Gastroesophageal sphincter (tissue), 4 donors: ENCODE measurements around the gene ZC3HAV1. TPM values are rescaled to one million over a fixed set of nuclear protein-coding genes. Genes with fewer than 3 reads are reported as not detected.
"Not testable (repeated sequence)": the region's sequence is repeated elsewhere in the genome, so short reads cannot be mapped to it uniquely, and the experiment has no call there.

ENCODE experiments used
- ATAC-seq: fragments of 150-250 bp; one replicate; pipeline ENCODE4 v1.9.1; 2016; ENCODE audit warnings: mild to moderate bottlenecking, moderate library complexity
- H3K27ac ChIP-seq, 4 donors: fragments of 200-600 bp; sonication (generic) in 3 of 4; 1 replicate in 3 of 4; 2 replicates in 1 of 4; pipeline ENCODE4 v1.5.1; 2016 to 2019
- H3K27me3 ChIP-seq: fragments of 200-600 bp; sonication (generic); one replicate; pipeline ENCODE4 v1.5.1; 2019
- H3K36me3 ChIP-seq, 2 donors: fragments of 200-600 bp; sonication (generic); one replicate each; pipeline ENCODE4 v1.5.1; 2019; ENCODE audit warnings: control low read depth in 1 of 2
- H3K4me1 ChIP-seq, 3 donors: fragments of 200-600 bp; sonication (generic); 1 replicate in 2 of 3; 2 replicates in 1 of 3; pipeline ENCODE4 v1.5.1; 2016 to 2019; ENCODE audit warnings: control low read depth in 2 of 3
- H3K4me3 ChIP-seq, 2 donors: fragments of 200-600 bp; sonication (generic); one replicate each; pipeline ENCODE4 v1.5.1; 2019; ENCODE audit warnings: mild to moderate bottlenecking in 1 of 2, moderate library complexity in 1 of 2
- H3K9me3 ChIP-seq, 3 donors: fragments of 200-600 bp; sonication (generic); one replicate each; pipeline ENCODE4 v1.5.1; 2017 to 2019; ENCODE audit warnings: control low read depth in 2 of 3
- EP300 ChIP-seq: sonication (generic); formaldehyde crosslinking; IDR thresholded peaks from one replicate; pipeline ENCODE4 v1.6.1; 2017; ENCODE audit warnings: antibody characterized with exemption, mild to moderate bottlenecking
- POLR2A ChIP-seq, 2 donors: fragments of 450-650 bp; IDR thresholded peaks; one replicate each; pipeline ENCODE4 v1.6.1; 2017; ENCODE audit warnings: antibody characterized with exemption in 2 of 2, mild to moderate bottlenecking in 2 of 2, moderate library complexity in 1 of 2
- POLR2AphosphoS5 ChIP-seq: sonication (generic); formaldehyde crosslinking; IDR thresholded peaks from one replicate; pipeline ENCODE4 v1.6.1; 2017; ENCODE audit warnings: antibody characterized with exemption
- WGBS, 2 donors: methylation state at CpG; one replicate each; pipeline ENCODE4 v1.1.5; 2018; ENCODE audit warnings: low coverage in 1 of 2; 5-methylcytosine and 5-hydroxymethylcytosine counted together
- total RNA-seq, 4 donors: library from RNA; depleted of rRNA; stranded (reverse); fragments of >200 nt; gene quantifications; one replicate each; pipeline ENCODE4 v1.1.0, GENCODE V29; 2016
- TF ChIP-seq, protein P1 (sequence below), 4 experiments: fragments of 200-600 bp in 2 of 4; fragments of 450-650 bp in 2 of 4; sonication (generic) in 1 of 4; IDR thresholded peaks; one replicate each; pipeline ENCODE4 v1.5.1; 2017 to 2019; ENCODE audit warnings: antibody characterized with exemption in 4 of 4, mild to moderate bottlenecking in 2 of 4, moderate library complexity in 2 of 4

Gene ZC3HAV1
- total RNA-seq, 4 donors from 2014 or later: 21.8 to 30.4 (median 27.2) TPM

DNA sequence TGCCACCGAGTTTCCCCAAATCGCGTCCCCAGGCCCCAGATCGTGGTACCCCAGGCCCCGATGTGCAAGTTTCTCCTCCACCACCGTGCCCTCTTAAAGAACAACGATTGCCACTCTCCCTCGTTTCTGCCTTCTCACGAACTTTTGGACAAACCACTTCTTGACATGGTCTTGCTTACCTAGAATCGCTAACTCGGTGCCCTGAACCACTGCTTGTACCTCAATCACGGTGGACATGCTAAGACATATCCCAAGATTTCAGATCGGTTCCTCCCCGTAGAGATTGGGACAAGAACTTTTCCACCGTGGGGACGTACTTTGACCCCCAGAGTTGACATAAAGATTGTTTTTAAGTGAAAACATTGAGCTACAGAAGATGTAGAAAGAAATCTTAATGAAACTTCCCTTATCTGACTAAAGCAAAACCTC is 477 bp upstream of the ZC3HAV1 start:
- Histone ChIP-seq H3K9me3 (no peaks in the 10 kb centered on the region), H3K27me3 (no peaks in the 10 kb centered on the region), H3K36me3 (no peaks in the 10 kb centered on the region), H3K4me3 (peak overlapping the region; percentile 76 to 92), H3K27ac (peak overlapping the region; percentile 79 to 98 (median 96)), H3K4me1 (peaks cover 0 to 37% (median 0%) of the 10 kb centered on the region in 3 donors)
- WGBS, 2 donors: 13 to 27% methylated on average over 9 to 14 of the region's 16 CpGs
- no peak for ATAC-seq
- TF ChIP-seq POLR2A (IDR thresholded peaks at IDR 0.05): no peak
- TF ChIP-seq, protein P1, sequence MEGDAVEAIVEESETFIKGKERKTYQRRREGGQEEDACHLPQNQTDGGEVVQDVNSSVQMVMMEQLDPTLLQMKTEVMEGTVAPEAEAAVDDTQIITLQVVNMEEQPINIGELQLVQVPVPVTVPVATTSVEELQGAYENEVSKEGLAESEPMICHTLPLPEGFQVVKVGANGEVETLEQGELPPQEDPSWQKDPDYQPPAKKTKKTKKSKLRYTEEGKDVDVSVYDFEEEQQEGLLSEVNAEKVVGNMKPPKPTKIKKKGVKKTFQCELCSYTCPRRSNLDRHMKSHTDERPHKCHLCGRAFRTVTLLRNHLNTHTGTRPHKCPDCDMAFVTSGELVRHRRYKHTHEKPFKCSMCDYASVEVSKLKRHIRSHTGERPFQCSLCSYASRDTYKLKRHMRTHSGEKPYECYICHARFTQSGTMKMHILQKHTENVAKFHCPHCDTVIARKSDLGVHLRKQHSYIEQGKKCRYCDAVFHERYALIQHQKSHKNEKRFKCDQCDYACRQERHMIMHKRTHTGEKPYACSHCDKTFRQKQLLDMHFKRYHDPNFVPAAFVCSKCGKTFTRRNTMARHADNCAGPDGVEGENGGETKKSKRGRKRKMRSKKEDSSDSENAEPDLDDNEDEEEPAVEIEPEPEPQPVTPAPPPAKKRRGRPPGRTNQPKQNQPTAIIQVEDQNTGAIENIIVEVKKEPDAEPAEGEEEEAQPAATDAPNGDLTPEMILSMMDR (IDR thresholded peaks at IDR 0.05): no peak
- no peak for TF ChIP-seq EP300
- TF ChIP-seq POLR2AphosphoS5: no peak

DNA sequence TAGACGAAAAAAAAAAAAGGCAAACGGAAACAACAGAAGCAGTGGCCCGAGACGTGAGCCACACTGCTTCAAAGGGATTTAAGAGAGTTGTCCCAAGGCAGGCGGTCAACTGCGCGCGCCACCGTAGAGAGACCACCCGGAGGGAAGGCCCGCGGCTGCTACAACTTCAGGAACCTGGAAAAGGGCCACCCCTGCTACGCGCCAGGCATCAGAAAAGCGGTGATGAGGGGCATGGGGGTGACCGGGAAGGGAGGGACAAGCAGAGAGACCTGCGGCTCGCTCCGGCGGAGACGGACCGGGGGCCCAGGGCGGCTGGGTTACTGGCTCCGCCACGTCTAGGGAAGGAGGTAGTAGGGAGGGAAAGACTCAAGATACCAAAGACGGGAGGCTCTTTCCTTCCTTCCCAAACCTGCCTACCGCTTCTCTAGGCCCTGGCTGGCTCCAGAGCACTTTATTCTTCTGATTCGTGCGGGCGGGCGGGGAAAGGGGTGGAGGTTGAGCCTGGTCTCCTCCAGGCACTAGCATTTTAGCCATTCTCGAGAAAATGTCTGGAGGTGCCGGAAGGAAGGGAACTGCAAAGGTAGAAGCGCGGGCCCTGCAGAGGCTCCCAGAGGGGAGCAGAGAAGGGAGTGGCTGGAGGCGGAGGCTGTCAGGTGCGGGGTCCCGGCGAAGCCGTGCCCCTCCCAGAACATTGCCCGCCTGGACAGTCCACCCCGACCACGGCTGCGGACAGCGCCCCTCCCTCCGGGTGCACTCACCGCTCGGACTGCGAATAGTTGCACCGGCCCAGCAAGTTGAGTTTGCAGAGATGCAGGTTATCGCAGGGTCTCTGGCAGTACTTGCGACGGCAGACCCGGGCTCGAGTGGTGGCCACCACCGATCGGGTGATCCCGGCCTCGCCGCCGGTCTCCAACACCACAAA is 993 bp downstream of the ZC3HAV1 start:
- 0 to 1% methylated on average over 15 to 30 of the region's 61 CpGs for WGBS, 2 donors
- Histone ChIP-seq H3K36me3 (no peaks in the 10 kb centered on the region), H3K4me1 (peaks cover 0 to 45% (median 0%) of the 10 kb centered on the region in 3 donors), H3K4me3 (peak overlapping the region; percentile 76 to 92), H3K27me3 (no peaks in the 10 kb centered on the region), H3K27ac (peak overlapping the region; percentile 79 to 98 (median 96)), H3K9me3 (no peaks in the 10 kb centered on the region)
- peak; percentile 20 for ATAC-seq
- TF ChIP-seq, protein P1 (IDR thresholded peaks at IDR 0.05): no peak
- TF ChIP-seq POLR2AphosphoS5 (no peak), POLR2A (IDR thresholded peaks at IDR 0.05) (no peak), EP300 (no peak)

DNA sequence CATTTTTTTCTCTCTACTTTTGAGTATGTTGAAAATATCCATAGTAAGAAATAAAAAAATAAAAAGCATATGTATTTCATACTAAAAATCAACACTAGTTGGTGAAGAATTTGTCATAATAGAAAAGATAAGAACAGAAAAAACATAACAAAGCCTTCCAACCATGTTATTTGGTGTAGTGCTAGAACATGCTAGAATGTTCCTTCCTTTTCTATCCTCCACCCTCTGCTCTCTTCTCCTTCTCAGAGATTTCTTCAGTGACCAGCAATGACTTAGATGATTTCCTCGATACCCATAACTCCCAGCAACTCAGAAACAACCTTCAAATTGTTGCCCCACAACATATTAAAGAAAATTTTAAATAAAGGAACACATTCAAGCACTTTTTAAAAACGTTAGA is 2.6 kb downstream of the ZC3HAV1 start:
- Histone ChIP-seq H3K4me3 (peak overlapping the region in 1 of 2 donors; percentile 92), H3K27me3 (no peaks in the 10 kb centered on the region), H3K9me3 (no peaks in the 10 kb centered on the region), H3K36me3 (no peaks in the 10 kb centered on the region), H3K27ac (peak overlapping the region in 1 of 4 donors; percentile 96), H3K4me1 (peaks cover 0 to 61% (median 5%) of the 10 kb centered on the region in 3 donors)
- no peak for ATAC-seq
- 58 to 62% methylated on average over 2 of the region's 2 CpGs for WGBS, 2 donors
- TF ChIP-seq, protein P1 (IDR thresholded peaks at IDR 0.05): no peak
- TF ChIP-seq EP300: no peak
- no peak for TF ChIP-seq POLR2A (IDR thresholded peaks at IDR 0.05)
- no peak for TF ChIP-seq POLR2AphosphoS5

DNA sequence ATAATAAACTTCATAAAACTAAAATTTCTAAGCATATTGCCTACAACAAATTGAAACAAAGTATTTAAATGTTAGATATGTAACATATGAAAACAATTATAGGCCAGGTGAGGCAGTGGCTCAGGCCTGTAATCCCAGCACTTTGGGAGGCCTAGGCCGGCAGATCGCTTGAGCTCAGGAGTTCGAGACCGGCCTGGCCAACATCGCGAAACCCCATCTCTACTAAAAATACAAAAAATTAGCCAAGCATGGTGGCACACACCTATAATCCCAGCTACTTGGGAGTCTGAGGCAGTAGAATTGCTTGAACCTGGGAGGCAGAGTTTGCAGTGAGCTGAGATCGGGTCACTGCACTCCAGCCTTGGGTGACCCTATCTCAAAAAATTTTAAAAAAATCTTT is 3.3 kb downstream of the ZC3HAV1 start:
- peaks cover 0 to 61% (median 6%) of the 10 kb centered on the region in 3 donors for H3K4me1 ChIP-seq
- not testable (repeated sequence) for ATAC-seq, H3K27me3 ChIP-seq, H3K9me3 ChIP-seq, H3K36me3 ChIP-seq
- H3K27ac ChIP-seq: peak overlapping the region in 1 of 4 donors; percentile 96
- peak overlapping the region in 1 of 2 donors; percentile 92 for H3K4me3 ChIP-seq
- 87 to 88% methylated on average over 6 to 7 of the region's 7 CpGs for WGBS, 2 donors

DNA sequence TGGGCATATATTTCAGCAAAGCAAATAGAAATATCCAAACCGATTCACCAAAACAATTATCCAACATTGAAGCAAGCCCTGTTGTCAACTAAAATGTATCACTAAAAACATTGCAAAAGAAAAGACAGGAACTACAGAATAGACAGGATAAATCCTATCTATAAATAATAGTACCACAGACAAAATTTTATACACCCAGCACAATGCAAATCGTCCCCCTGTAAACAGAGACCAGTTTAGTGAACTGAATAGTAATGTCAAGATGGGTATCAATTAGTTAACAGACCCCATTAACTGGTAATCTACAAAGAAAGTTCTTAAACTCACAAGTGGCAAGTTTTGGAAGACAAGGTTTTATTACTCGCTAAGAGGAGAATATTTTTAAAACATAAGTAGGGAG is 4.0 kb downstream of the ZC3HAV1 start:
- 55 to 69% methylated on average over 3 of the region's 3 CpGs for WGBS, 2 donors
- TF ChIP-seq POLR2A (IDR thresholded peaks at IDR 0.05) (no peak), POLR2AphosphoS5 (no peak), EP300 (no peak)
- TF ChIP-seq, protein P1 (IDR thresholded peaks at IDR 0.05): no peak
- Histone ChIP-seq H3K4me1 (peaks cover 0 to 61% (median 6%) of the 10 kb centered on the region in 3 donors), H3K4me3 (no peak overlapping the region), H3K27ac (peak overlapping the region in 1 of 4 donors; percentile 51), H3K27me3 (no peaks in the 10 kb centered on the region), H3K9me3 (no peaks in the 10 kb centered on the region), H3K36me3 (no peaks in the 10 kb centered on the region)
- ATAC-seq: no peak
